GM21723 (cell line): ENCODE results near the gene TFIP11.
"Not testable (repeated sequence)": the region's sequence is repeated elsewhere in the genome, so short reads cannot be mapped to it uniquely, and the experiment has no call there.

ENCODE experiments used
- ATAC-seq: cut with Tn5 transposase; IDR thresholded peaks from one replicate; pipeline ENCODE4 v1.9.1; 2021; ENCODE audit warnings: mild to moderate bottlenecking, moderate library complexity; ENCODE audit not compliant: unreplicated experiment

The TFIP11 gene

GRCh38 chr22:26542831-26543230 lies 30.6 kb upstream of the TFIP11 start:
- ATAC-seq, result no peak

- ATAC-seq, result no peak
Measured at GRCh38 chr22:26541167-26541819, 29.0 kb upstream of the TFIP11 start.

DNA sequence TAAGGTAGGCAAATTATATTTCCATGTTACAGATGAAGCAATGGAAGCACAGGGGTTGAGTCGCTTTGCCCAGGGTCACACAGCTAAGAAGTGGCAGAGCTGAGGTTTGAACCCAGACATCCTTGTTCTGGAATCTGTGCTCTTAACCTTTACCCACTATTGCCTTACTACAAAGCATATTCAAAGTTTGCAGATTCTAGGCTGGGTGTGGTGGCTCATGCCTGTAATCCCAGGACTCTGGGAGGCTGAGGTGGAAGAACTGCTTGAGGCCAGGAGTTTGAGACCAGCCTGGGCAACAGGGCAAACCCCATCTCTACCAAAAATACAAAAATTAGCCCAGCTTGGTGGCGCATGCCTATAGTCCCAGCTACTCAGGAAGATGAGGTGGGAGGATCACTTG lies 27.8 kb upstream of the TFIP11 start:
- ATAC-seq, result no peak

DNA sequence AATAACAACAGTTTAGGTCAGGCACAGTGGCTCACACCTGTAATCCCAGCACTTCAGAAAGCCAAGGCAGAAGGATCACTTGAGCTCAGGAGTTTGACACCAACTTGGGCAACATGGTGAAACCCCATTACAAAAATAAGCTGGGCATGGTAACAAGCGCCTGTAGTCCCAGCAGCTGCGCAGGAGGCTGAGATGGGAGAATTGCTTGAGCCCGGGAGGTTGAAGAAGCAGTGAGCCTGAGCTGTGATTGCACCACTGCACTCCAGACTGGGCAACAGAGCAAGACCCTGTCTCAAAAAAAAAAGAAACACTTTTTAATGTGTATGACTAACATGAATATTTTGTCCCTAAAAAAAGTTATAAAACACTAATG lies 24.5 kb upstream of the TFIP11 start:
- no peak for ATAC-seq

DNA sequence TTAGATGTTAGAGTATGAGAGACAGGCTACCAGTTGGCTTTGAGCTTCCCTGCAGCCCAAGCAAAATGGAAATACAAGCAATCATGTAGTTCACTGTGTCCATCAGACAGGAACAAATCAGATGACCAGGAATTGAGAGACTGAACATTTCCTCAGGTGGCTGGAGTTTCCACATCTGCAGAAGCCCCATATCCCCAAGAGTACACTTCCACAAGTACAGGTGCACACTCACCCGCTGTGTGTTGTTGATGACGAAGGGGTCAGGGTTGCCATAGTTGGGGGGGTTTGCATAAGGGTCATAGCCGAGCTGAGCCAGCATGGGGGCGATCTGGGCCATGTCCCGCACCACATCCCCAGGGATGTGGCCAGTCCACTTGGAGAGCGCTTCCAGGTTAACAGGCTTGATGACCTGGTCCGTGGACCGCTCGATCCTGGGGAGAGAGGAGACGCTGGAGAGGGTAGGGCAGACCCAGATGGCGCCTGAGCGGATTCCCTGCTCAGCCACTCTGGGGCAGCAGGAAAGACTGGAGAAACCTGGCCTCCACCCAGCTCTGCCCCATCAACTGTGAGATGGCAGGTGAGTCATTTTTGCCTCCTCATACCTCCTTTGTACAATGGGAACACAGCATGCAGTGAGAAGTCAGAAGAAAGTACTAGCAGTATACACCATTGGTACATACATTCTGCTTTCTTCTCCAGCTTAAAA lies 23.9 kb upstream of the TFIP11 start:
- ATAC-seq, result no peak

- ATAC-seq, result no peak
Measured at GRCh38 chr22:26535603-26535908, 23.3 kb upstream of the TFIP11 start.

DNA sequence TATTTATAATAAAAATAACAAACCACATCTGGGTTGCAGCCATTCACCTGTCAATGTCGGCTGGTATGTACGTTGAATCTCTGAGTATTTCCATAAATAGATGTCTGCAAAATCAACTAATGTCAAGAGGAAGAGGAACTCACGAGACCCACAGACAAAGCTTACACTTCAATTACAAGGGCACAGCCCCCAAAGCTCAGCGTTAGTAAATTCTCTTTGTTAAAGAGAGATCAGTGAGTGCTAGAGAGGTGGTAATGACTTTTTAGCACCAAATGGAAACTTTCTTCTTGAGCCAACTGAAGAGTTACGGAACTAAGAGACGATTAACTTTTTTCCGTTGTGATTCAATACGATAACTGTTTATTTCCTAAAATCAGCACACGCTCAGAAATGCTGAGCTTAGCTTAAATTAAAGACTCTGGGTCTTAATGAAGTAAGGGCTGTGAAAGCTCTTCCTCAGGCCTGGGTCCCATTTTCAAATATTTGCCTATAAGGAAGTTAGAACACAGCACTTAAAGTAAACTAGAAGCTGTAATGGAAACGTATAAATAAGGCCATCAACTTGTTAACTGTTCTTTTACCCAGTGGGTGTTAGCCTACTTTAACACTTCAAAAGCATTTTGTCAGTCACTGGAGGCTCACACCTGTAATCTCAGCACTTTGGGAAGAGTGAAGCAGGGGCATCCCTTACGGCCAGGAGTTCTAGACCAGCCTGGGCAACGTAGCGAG lies 22.8 kb upstream of the TFIP11 start:
- no peak for ATAC-seq

GRCh38 chr22:26534171-26534855 lies 22.0 kb upstream of the TFIP11 start:
- no peak for ATAC-seq

- no peak for ATAC-seq
Measured at GRCh38 chr22:26529345-26529744, 17.1 kb upstream of the TFIP11 start.

DNA sequence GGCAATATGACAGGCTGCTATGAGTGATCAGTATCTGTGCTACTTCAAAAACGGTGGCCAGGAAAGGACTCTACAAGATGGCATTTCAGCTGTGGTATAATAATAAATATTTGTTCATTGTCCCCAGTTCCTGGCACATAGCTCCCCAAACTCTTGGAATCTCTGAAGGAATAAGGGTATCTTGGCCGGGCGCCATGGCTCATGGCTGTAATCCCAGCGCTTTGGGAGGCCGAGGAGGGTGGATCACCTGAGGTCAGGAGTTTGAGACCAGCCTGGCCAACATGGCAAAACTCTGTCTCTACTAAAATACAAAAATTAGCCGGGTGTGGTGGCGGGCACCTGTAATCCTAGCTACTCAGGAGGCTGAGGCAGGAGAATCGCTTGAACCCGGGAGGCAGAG lies 16.2 kb upstream of the TFIP11 start:
- not testable (repeated sequence) for ATAC-seq

- no peak for ATAC-seq
Measured at GRCh38 chr22:26527574-26528465, 15.5 kb upstream of the TFIP11 start.

DNA sequence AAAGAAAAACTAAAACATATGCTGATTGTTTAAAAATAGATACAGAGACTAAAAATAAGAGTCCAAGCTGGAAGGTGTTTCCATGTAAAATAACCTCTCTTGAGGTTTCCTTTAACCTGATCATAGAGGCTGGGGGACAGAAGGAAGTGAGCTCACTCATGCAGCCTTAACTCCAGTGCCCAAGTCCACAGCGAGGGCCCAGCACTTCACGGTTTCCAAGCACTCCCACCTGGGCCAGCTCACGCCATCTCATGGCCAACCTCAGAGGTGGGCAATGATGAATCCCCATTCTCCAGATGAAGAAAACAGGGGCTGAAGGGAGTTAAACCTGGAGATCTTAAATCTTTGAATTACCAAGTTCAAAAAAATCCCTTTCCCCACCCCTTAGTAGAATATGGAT lies 14.9 kb upstream of the TFIP11 start:
- ATAC-seq, result no peak

- no peak for ATAC-seq
Measured at GRCh38 chr22:26525946-26526564, 13.8 kb upstream of the TFIP11 start.

DNA sequence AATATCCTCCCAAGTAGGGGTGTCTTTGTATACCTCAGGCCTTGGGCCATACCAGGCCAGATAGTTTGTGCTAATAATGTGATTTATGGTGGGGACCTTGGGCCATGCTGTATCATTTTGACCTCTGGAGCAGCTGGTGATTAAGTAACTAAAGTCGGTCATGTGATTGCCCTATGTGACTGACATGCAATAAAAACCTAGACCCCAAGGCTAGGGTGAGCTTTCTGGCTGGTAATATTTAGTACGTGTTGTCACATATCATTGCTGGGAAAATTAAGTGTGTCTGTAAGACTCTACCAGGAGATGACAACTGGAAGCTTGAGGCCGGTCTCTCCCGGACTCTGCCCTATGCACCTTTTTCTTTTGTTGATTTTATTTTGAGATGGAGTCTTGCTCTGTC lies 12.6 kb upstream of the TFIP11 start:
- ATAC-seq, result no peak

DNA sequence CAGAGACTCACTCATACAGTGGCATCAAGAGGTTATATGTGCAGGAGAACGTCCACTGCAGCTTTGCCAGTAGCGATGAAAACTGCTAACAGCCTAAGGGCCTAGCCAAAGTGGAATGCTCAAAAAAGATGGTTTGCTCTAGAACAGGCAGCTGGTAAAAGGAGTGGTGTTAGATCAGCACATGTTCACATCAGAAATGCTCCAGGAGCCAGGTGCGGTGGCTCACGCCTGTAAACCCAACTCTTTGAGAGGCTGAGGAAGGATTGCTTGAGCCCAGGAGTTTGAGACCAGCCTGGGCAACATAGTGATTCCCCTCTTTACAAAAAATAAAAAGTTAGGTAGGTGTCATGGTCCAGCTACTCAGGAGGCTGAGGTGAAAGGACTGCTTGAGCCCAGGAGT lies 10.3 kb upstream of the TFIP11 start:
- ATAC-seq, result no peak

DNA sequence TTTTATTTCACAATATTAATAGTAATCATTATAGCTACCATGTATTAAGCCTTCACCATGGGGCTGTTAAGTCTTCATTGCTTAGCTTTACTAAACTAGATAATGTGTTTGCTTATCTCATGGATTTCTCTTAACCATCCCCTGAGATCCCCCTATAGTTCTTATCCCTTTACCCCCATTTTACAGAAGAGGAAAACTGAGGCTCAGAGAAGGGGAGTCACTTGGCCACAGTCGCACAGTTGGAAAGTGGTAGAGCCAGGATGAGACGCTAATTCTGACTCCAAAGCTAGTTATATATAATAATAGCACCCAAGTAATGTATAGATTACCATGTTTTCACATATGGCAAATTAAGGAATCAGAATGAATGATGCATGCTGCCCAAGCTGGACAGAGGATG lies 9.7 kb upstream of the TFIP11 start:
- ATAC-seq, result no peak

GRCh38 chr22:26517429-26517828 lies 5.2 kb upstream of the TFIP11 start:
- no peak for ATAC-seq

GRCh38 chr22:26516503-26516902 lies 4.2 kb upstream of the TFIP11 start:
- no peak for ATAC-seq

- no peak for ATAC-seq
Measured at GRCh38 chr22:26515931-26516330, 3.7 kb upstream of the TFIP11 start.

GRCh38 chr22:26514419-26515161 lies 2.3 kb upstream of the TFIP11 start:
- ATAC-seq, result no peak
